Upper lobe of left lung (tissue), 4 donors: ENCODE measurements around the gene MTM1.

Experiments
- POLR2A ChIP-seq, 4 donors: fragments of 450-650 bp; IDR thresholded peaks; one replicate each; pipeline ENCODE4 v1.5.1; 2016 to 2017; ENCODE audit warnings: antibody characterized with exemption in 4 of 4, mild to moderate bottlenecking in 2 of 4
- TF ChIP-seq, protein P1 (sequence below), 6 experiments: fragments of 450-650 bp in 4 of 6; fragments of 200-600 bp in 2 of 6; sonication (generic) in 2 of 6; IDR thresholded peaks; one replicate each; pipeline ENCODE4 v1.5.1; 2016 to 2019; ENCODE audit warnings: antibody characterized with exemption in 6 of 6

DNA sequence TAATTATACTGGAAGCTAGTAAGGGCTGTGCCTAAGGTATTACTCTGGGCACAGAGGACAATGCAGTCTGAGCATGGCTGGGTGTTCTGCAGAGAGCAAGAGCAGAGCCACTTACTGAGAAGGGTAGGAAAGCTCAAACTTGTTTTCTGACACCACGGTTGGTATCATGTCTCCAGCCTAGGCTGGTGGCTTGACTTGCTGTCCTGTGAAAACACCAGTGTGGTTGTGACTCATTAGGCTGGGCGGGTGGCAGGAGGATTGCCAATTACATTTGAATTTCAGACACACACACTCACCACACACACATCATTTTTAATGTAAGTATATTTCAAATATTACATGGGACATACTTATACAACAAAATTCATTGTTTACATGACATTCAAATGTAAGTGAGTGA lies 19.7 kb upstream of the MTM1 start:
- TF ChIP-seq, protein P1, sequence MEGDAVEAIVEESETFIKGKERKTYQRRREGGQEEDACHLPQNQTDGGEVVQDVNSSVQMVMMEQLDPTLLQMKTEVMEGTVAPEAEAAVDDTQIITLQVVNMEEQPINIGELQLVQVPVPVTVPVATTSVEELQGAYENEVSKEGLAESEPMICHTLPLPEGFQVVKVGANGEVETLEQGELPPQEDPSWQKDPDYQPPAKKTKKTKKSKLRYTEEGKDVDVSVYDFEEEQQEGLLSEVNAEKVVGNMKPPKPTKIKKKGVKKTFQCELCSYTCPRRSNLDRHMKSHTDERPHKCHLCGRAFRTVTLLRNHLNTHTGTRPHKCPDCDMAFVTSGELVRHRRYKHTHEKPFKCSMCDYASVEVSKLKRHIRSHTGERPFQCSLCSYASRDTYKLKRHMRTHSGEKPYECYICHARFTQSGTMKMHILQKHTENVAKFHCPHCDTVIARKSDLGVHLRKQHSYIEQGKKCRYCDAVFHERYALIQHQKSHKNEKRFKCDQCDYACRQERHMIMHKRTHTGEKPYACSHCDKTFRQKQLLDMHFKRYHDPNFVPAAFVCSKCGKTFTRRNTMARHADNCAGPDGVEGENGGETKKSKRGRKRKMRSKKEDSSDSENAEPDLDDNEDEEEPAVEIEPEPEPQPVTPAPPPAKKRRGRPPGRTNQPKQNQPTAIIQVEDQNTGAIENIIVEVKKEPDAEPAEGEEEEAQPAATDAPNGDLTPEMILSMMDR (IDR thresholded peaks at IDR 0.05) = no peak
- no peak for TF ChIP-seq POLR2A (IDR thresholded peaks at IDR 0.05)
